Tibial nerve (tissue), 4 donors: ENCODE measurements around the gene SSBP2. TPM values are rescaled to one million over a fixed set of nuclear protein-coding genes. Genes with fewer than 3 reads are reported as not detected.

ENCODE experiments used
- DNase-seq, 2 donors: peaks; one replicate each; pipeline ENCODE4 v3.0.0-alpha.2; 2019; ENCODE audit warnings: low spot score in 2 of 2
- H3K27ac ChIP-seq, 4 donors: fragments of 200-600 bp; sonication (generic) in 3 of 4; one replicate each; pipeline ENCODE4 v1.5.1; 2017 to 2019; ENCODE audit warnings: mild to moderate bottlenecking in 1 of 4
- H3K27me3 ChIP-seq, 2 donors: fragments of 200-600 bp; sonication (generic) in 1 of 2; one replicate each; pipeline versions ENCODE4 v1.5.1 to v1.6.0; 2017 to 2019
- H3K36me3 ChIP-seq, 3 donors: fragments of 200-600 bp; sonication (generic); one replicate each; pipeline ENCODE4 v1.5.1; 2018 to 2019
- H3K4me1 ChIP-seq, 4 donors: fragments of 200-600 bp; sonication (generic) in 3 of 4; one replicate each; pipeline ENCODE4 v1.5.1; 2017 to 2019
- H3K4me3 ChIP-seq, 4 donors: fragments of 200-600 bp; sonication (generic) in 3 of 4; one replicate each; pipeline ENCODE4 v1.5.1; 2017 to 2019; ENCODE audit warnings: mild to moderate bottlenecking in 1 of 4, moderate library complexity in 1 of 4
- H3K9me3 ChIP-seq, 4 donors: fragments of 200-600 bp; sonication (generic) in 3 of 4; one replicate each; pipeline ENCODE4 v1.5.1; 2017 to 2019
- EP300 ChIP-seq, 2 donors: sonication (generic); formaldehyde crosslinking; IDR thresholded peaks; one replicate each; pipeline ENCODE4 v1.6.1; 2017; ENCODE audit warnings: antibody characterized with exemption in 2 of 2, mild to moderate bottlenecking in 1 of 2
- POLR2A ChIP-seq, 2 donors: fragments of 450-650 bp; IDR thresholded peaks; one replicate each; pipeline ENCODE4 v1.6.1; 2017; ENCODE audit warnings: antibody characterized with exemption in 2 of 2, mild to moderate bottlenecking in 2 of 2, moderate library complexity in 2 of 2
- WGBS, 2 donors: methylation state at CpG; one replicate each; pipeline ENCODE4 v1.1.5; 2018; 5-methylcytosine and 5-hydroxymethylcytosine counted together
- total RNA-seq, 4 donors: library from RNA; depleted of rRNA; stranded (reverse); fragments of >200 nt; gene quantifications; one replicate each; pipeline ENCODE4 v1.1.0, GENCODE V29; 2016
- TF ChIP-seq, protein P1 (sequence below), 5 experiments: fragments of 200-600 bp in 3 of 5; fragments of 450-650 bp in 2 of 5; sonication (generic) in 3 of 5; IDR thresholded peaks; one replicate each; pipeline ENCODE4 v1.5.1; 2016 to 2019; ENCODE audit warnings: antibody characterized with exemption in 5 of 5, mild to moderate bottlenecking in 3 of 5, moderate library complexity in 2 of 5

SSBP2 gene
- total RNA-seq, 4 donors from 2014 or later = 62.6 to 95.1 (median 77.5) TPM

DNA sequence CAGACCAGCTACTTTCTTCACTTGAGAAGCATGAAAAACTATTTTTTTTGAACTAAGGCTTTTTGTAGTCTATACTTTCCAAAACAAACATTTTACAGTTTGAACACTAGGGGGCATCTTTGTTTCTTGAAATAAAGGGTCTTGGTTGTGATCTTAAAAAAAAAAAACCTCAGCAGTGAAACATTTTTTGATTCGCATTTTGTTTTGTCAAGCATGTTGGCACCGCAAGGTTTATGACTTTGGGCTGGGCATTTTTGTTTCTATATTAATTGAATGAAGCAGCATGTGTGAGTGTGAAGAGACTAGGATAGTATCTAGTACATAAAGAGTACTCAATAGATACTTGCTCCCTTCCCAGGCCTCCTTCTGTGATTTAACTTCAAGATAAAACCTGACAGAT is 325.3 kb downstream of the SSBP2 start:
- H3K27ac ChIP-seq = peak overlapping the region; percentile 25 to 77 (median 52)
- no peaks in the 10 kb centered on the region for H3K9me3 ChIP-seq

DNA sequence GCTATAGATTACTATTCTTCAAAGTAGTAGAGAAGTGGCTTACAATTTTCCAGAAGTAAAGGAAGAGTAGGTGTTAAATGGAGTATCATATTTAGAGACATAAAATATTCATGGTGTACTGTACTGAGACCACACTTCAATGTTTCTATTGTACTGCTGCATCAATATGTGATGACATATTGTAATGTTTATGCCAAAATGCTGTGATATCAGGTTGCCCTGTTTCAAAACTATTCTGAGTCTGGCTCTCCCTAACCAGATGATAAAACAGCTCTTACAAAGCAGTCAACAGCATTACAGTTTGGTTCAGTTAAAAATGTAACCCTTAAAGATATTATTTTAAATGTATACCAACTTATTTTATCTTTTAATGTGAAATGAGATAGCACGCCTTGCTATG is 326.2 kb downstream of the SSBP2 start:
- H3K27me3 ChIP-seq = no peaks in the 10 kb centered on the region
- no peak overlapping the region for H3K4me3 ChIP-seq
- DNase-seq = no peak
- peak overlapping the region in 1 of 4 donors; percentile 70 for H3K27ac ChIP-seq
- H3K36me3 ChIP-seq = peaks cover 0 to 16% (median 0%) of the 10 kb centered on the region in 3 donors
- no peaks in the 10 kb centered on the region for H3K9me3 ChIP-seq
- peaks cover 0 to 46% (median 20%) of the 10 kb centered on the region in 4 donors for H3K4me1 ChIP-seq
- TF ChIP-seq, protein P1, sequence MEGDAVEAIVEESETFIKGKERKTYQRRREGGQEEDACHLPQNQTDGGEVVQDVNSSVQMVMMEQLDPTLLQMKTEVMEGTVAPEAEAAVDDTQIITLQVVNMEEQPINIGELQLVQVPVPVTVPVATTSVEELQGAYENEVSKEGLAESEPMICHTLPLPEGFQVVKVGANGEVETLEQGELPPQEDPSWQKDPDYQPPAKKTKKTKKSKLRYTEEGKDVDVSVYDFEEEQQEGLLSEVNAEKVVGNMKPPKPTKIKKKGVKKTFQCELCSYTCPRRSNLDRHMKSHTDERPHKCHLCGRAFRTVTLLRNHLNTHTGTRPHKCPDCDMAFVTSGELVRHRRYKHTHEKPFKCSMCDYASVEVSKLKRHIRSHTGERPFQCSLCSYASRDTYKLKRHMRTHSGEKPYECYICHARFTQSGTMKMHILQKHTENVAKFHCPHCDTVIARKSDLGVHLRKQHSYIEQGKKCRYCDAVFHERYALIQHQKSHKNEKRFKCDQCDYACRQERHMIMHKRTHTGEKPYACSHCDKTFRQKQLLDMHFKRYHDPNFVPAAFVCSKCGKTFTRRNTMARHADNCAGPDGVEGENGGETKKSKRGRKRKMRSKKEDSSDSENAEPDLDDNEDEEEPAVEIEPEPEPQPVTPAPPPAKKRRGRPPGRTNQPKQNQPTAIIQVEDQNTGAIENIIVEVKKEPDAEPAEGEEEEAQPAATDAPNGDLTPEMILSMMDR (IDR thresholded peaks at IDR 0.05) = no peak
- TF ChIP-seq EP300 (IDR thresholded peaks at IDR 0.05) (no peak), POLR2A (IDR thresholded peaks at IDR 0.05) (no peak)
- 93 to 94% methylated on average over 1 of the region's 1 CpG for WGBS, 2 donors

More for the DNA sequence above, 325.3 kb downstream of the SSBP2 start:
- H3K4me3 ChIP-seq = no peak overlapping the region
- 5% methylated on average over 2 of the region's 2 CpGs for WGBS, 2 donors
- TF ChIP-seq, protein P1 (IDR thresholded peaks at IDR 0.05) = peak; percentile 47 to 69 (median 54)
- no peak for TF ChIP-seq EP300 (IDR thresholded peaks at IDR 0.05)
- no peak for DNase-seq
- no peaks in the 10 kb centered on the region for H3K27me3 ChIP-seq
- peaks cover 0 to 8% (median 0%) of the 10 kb centered on the region in 3 donors for H3K36me3 ChIP-seq
- peaks cover 0 to 46% (median 20%) of the 10 kb centered on the region in 4 donors for H3K4me1 ChIP-seq

DNA sequence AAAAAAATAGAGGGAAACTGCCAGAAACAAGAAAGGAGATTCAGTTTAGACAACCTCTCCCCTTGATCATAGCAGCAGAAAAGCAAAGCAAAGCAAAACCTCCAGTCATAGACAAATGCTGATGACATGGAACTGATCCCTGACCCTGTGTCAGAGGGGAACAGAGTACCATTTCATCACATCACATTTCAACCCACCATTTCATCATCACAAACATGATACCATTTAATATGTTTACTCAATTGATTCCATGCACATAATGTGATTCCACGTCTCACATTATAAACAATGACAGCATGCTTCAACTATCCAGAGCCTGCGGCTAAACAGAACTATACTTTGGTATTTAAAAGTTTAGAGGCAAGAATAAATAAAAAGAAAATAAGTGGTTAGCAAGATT is 328.2 kb downstream of the SSBP2 start:
- H3K9me3 ChIP-seq = no peaks in the 10 kb centered on the region
- no peaks in the 10 kb centered on the region for H3K27me3 ChIP-seq
- DNase-seq = no peak
- peaks cover 0 to 43% (median 14%) of the 10 kb centered on the region in 4 donors for H3K4me1 ChIP-seq
- no peak for TF ChIP-seq EP300 (IDR thresholded peaks at IDR 0.05)
- TF ChIP-seq, protein P1 (IDR thresholded peaks at IDR 0.05) = no peak
- no peak for TF ChIP-seq POLR2A (IDR thresholded peaks at IDR 0.05)
- no peak overlapping the region for H3K4me3 ChIP-seq
- peaks cover 0 to 28% (median 0%) of the 10 kb centered on the region in 3 donors for H3K36me3 ChIP-seq
- H3K27ac ChIP-seq = peak overlapping the region in 1 of 4 donors; percentile 59
- WGBS, 2 donors = 30 to 38% methylated on average over 2 of the region's 2 CpGs

DNA sequence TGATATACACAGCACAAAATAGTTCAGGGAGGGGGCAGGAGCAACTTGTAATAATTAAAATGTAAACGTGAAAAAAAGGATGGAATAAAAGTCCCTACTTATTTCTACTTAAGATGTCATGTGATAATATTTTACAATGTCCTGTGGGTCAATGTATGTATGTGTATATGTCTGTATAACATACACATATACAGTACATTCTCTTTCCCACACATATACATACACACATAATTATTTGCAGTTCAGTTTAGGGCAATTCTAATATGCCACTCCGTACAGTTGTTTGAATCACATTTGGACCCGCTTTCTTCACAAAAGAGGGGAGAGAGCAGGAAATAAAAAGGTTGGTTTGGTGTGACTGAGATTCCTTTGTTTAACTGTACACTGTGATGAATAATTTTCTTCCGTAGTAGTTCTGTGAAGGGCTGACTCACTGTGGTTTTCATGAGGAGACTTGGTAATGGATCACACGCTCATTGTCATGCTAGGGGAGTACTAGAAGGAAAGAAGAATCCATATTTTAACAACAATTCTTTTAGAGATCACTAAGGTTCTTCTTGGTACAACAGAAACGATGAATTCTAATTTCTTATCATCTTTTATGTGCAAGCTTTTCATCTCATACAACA is 330.7 kb downstream of the SSBP2 start:
- Histone ChIP-seq H3K36me3 (peaks cover 0 to 28% (median 0%) of the 10 kb centered on the region in 3 donors), H3K9me3 (no peaks in the 10 kb centered on the region), H3K27me3 (no peaks in the 10 kb centered on the region), H3K27ac (no peak overlapping the region), H3K4me1 (peaks cover 0 to 21% (median 2%) of the 10 kb centered on the region in 4 donors), H3K4me3 (no peak overlapping the region)
- WGBS, 2 donors = 50 to 52% methylated on average over 6 of the region's 6 CpGs
- DNase-seq = no peak
- TF ChIP-seq EP300 (IDR thresholded peaks at IDR 0.05) (no peak), POLR2A (IDR thresholded peaks at IDR 0.05) (no peak)
- TF ChIP-seq, protein P1 (IDR thresholded peaks at IDR 0.05) = no peak

DNA sequence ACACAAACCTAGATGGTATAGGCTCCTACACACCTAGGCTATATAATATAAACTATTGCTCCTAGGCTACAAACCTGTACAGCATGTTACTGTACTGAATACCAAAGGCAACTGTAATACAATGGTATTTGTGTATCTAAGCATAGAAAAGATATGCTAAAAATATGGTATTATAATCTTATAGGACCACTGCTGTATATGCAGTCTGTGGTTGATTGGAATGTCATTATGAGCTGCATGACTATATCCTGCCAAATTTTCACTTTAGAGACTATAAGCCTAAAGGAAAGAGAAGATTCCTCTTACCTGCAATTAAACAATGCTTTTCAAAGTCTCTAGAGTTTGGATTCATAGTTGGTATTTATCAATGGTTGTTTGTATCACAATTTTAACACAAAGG is 332.3 kb downstream of the SSBP2 start:
- Histone ChIP-seq H3K27ac (no peak overlapping the region), H3K4me3 (no peak overlapping the region), H3K4me1 (peaks cover 0 to 13% (median 2%) of the 10 kb centered on the region in 4 donors), H3K9me3 (no peaks in the 10 kb centered on the region), H3K27me3 (no peaks in the 10 kb centered on the region), H3K36me3 (peaks cover 0 to 28% (median 0%) of the 10 kb centered on the region in 3 donors)
- no peak for DNase-seq
- TF ChIP-seq, protein P1 (IDR thresholded peaks at IDR 0.05) = no peak
- TF ChIP-seq EP300 (IDR thresholded peaks at IDR 0.05) (no peak), POLR2A (IDR thresholded peaks at IDR 0.05) (no peak)
